ENCODE measurements around the gene SATB2. TPM values are rescaled to one million over a fixed set of nuclear protein-coding genes. Genes with fewer than 3 reads are reported as not detected.

Gene SATB2
- total and polyA plus RNA-seq, 8 donors = 0.80 to 4.8 (median 3.2) TPM

- no peak for FAIRE-seq
Measured at GRCh38 chr2:199315299-199316179, 142.2 kb downstream of the SATB2 start.

GRCh38 chr2:199312931-199313330 is 144.8 kb downstream of the SATB2 start:
- Histone ChIP-seq H3K4me1 (no peaks in the 10 kb centered on the region), H3K4me3 (no peak overlapping the region), H3K9me3 (no peaks in the 10 kb centered on the region), H3K27ac (no peak overlapping the region), H3K36me3 (no peaks in the 10 kb centered on the region), H3K27me3 (no peaks in the 10 kb centered on the region)
- WGBS, 2 donors = 93 to 95% methylated on average over 3 of the region's 3 CpGs
- DNase-seq (no peak), ATAC-seq (no peak), FAIRE-seq (no peak)
- TF ChIP-seq CTCF (IDR thresholded peaks at IDR 0.05) = no peak
- intact Hi-C loops (cut with DNase I) = no loop called here

More at GRCh38 chr2:199315299-199316179, 142.2 kb downstream of the SATB2 start:
- no peak for TF ChIP-seq CTCF (IDR thresholded peaks at IDR 0.05)
- no peaks in the 10 kb centered on the region for H3K27me3 ChIP-seq
- H3K4me1 ChIP-seq = no peaks in the 10 kb centered on the region
- no peaks in the 10 kb centered on the region for H3K36me3 ChIP-seq
- ATAC-seq (no peak), DNase-seq (no peak)
- no peaks in the 10 kb centered on the region for H3K9me3 ChIP-seq
- intact Hi-C loops (cut with DNase I) = no loop called here
- WGBS, 2 donors = 86 to 89% methylated on average over 1 of the region's 1 CpG
- H3K27ac ChIP-seq = no peak overlapping the region
- H3K4me3 ChIP-seq = no peak overlapping the region

GRCh38 chr2:199310771-199311585 is 146.8 kb downstream of the SATB2 start:
- no peaks in the 10 kb centered on the region for H3K4me1 ChIP-seq
- no peak overlapping the region for H3K4me3 ChIP-seq
- intact Hi-C loops (cut with DNase I) = no loop called here
- TF ChIP-seq CTCF (IDR thresholded peaks at IDR 0.05) = no peak
- no peak overlapping the region for H3K27ac ChIP-seq
- no peaks in the 10 kb centered on the region for H3K36me3 ChIP-seq
- DNase-seq = no peak
- no peaks in the 10 kb centered on the region for H3K9me3 ChIP-seq
- no peak for ATAC-seq
- 86 to 88% methylated on average over 7 of the region's 7 CpGs for WGBS, 2 donors
- no peak for FAIRE-seq
- no peaks in the 10 kb centered on the region for H3K27me3 ChIP-seq

- no peaks in the 10 kb centered on the region for H3K9me3 ChIP-seq
- no peak overlapping the region for H3K27ac ChIP-seq
- H3K36me3 ChIP-seq = no peaks in the 10 kb centered on the region
- DNase-seq (no peak), FAIRE-seq (no peak), ATAC-seq (no peak)
- TF ChIP-seq CTCF (IDR thresholded peaks at IDR 0.05) = no peak
- no peak overlapping the region for H3K4me3 ChIP-seq
- intact Hi-C loops (cut with DNase I) = no loop called here
- H3K27me3 ChIP-seq = no peaks in the 10 kb centered on the region
- 91 to 95% methylated on average over 6 of the region's 6 CpGs for WGBS, 2 donors
- no peaks in the 10 kb centered on the region for H3K4me1 ChIP-seq
Measured at GRCh38 chr2:199309973-199310372, 147.8 kb downstream of the SATB2 start.

Measured in pancreas (tissue), 10 donors.